ENCODE data around the gene ESPNL. TPM values are rescaled to one million over a fixed set of nuclear protein-coding genes. Genes with fewer than 3 reads are reported as not detected.

ESPNL gene
- total RNA-seq, 1 donor, result 1.3 TPM

DNA sequence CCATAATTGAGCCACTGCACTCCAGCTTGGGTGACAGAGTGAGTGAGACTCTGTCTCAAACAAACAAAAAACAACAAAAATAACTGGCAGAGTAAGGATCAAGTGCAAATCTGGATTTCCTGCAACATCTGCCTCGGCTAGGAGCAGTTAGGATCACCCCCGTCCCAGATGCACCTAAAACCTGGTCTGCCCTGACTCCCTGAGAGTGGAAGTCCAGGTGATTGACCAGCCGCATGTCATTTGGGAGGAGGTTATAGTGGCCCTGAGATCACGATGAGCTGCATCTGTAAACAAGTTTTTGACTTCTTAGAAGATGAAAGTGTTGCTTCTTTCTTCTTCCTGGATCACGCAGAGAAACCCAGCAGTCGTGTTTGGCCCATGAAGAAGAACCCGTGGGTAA, 5.0 kb upstream of the ESPNL start:
- no peak for TF ChIP-seq CTCF (IDR thresholded peaks at IDR 0.05; ENCODE audit: insufficient read depth, low read depth, low read length)
- no peak for DNase-seq (ENCODE audit: low read depth)
- H3K4me3 ChIP-seq (ENCODE audit: low read depth, low read length), result no peak overlapping the region

DNA sequence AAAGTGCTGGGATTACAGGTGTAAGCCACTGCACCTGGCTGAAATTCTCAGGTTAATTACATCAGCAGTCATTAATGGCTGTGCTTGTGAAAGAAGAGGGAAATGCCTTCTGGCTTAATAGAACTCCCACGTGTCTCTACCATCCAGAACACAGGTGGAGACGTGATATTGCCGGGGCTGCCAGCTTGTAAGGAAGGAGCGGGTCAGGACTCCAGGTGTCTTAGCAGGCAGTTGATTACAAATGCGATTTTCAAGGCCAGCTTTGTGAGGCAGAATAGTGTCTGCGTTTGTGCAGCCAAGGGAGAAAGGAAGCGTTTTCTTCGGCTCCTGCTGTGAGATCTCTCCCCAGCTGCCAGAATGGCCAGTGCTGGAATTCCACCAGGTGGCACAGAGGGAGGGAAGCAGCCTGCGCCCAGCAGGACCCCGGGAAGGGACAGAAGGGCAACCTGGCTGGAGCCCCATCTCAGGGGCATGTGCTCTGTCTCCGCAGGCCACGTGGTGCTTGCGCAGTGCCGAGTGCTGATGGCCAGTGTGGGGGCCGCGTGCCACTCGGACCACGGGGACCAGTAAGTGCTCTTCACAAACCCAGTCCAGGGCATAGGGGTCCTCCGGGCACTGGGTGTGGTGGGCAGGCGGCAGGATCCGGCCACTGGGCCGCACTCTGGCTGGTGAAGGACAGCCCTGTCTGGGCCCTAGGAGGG, 3.7 kb upstream of the ESPNL start:
- no peak for TF ChIP-seq CTCF (IDR thresholded peaks at IDR 0.05; ENCODE audit: insufficient read depth, low read depth, low read length)
- no peak for DNase-seq (ENCODE audit: low read depth)
- H3K4me3 ChIP-seq (ENCODE audit: low read depth, low read length), result no peak overlapping the region

DNA sequence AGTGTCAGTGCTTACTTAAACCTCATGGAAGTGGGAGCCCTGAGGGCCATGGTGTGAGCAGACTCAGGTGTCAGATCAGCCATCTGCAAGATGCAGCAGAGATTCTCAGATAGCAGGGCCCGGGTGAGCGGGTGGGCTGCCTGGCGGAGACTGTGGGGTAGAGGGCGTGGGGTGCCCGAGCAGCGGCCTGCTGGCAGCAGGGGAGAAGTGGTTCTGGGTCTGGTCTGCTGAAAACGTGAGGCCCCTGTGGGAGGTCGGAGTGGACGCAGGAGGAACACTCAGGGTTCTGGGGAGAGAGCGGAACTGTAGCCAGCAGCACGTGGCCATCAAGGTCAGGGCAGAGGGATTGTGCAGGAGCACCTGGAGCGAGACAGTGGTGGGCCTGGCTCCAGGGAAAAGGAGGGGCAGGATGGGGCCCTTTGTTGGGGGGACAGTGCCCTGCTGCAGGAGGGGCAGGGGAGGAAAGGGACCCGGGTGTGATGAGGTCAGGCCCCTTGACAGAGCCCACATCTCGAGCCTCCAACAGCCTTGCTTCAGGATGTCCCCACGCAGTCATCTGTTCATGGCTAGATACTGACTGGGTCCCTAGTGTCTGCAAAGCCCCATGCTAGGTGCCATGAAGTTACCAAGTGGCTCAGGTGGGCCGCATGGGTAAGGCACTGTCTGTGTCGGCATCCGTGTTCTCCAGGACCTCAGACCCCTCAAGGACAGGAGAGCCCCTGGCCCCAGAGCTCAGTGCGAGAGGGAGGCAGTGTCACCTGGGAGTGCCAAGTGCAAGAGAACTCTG, 2.7 kb upstream of the ESPNL start:
- no peak for TF ChIP-seq CTCF (IDR thresholded peaks at IDR 0.05; ENCODE audit: insufficient read depth, low read depth, low read length)
- H3K4me3 ChIP-seq (ENCODE audit: low read depth, low read length), result no peak overlapping the region
- DNase-seq (ENCODE audit: low read depth), result no peak

DNA sequence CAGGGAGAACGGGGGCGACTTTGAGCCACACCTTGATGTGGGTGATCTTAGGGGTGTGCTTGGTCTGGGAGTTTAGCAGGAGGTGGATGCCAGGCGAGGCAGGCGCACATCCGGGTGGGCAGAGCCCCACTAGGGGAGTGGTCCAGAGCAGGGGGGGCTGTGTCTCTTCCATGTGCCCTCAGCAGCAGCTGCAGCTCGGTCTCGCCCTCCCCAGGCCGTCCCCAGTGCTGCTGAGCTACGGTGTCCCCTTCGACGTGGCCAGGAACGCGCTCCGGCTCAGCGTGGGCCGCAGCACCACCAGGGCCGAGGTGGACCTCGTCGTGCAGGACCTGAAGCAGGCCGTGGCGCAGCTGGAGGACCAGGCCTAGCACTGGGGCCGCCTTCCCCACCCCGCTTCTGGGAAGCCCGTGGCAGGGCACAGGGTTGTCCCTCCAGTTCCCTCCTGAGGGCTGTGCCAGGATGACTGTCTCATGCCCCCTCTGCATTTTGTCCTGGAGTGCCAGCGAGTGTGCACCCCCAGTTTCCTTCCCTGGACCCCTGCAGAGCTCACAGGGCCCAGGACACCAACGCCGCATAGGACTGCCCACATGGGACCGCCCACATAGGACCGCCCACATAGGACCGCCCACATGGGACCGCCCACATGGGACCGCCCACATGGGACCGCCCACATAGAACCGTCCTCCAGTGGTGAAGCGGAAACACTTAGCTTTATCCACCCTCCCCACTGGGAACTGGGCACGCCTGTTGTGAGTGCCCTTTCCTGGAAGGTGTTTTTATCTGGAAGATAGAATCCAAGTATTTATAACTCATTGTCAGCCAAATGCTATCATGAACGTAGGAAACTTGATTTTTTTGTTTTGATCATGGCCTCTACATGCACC, 1.9 kb upstream of the ESPNL start:
- TF ChIP-seq CTCF (IDR thresholded peaks at IDR 0.05; ENCODE audit: insufficient read depth, low read depth, low read length), result no peak
- peak; percentile 78 for DNase-seq (ENCODE audit: low read depth)
- H3K4me3 ChIP-seq (ENCODE audit: low read depth, low read length), result no peak overlapping the region

- no peak overlapping the region for H3K4me3 ChIP-seq (ENCODE audit: low read depth, low read length)
- no peak for DNase-seq (ENCODE audit: low read depth)
- TF ChIP-seq CTCF (IDR thresholded peaks at IDR 0.05; ENCODE audit: insufficient read depth, low read depth, low read length), result no peak
Observed at GRCh38 chr2:238098901-238099713, 1.0 kb upstream of the ESPNL start.

- TF ChIP-seq CTCF (IDR thresholded peaks at IDR 0.05; ENCODE audit: insufficient read depth, low read depth, low read length), result no peak
- no peak overlapping the region for H3K4me3 ChIP-seq (ENCODE audit: low read depth, low read length)
- no peak for DNase-seq (ENCODE audit: low read depth)
Observed at GRCh38 chr2:238099714-238100048, 459 bp upstream of the ESPNL start.
